Activated CD4-positive, alpha-beta memory T cell treated with anti-CD3 and anti-CD28 coated beads, Interleukin-2, amount 10 ng/mL, durations not matched to agents 7 days and 5 days (primary cell): ENCODE measurements around the gene MTG2. TPM values are rescaled to one million over a fixed set of nuclear protein-coding genes. Genes with fewer than 3 reads are reported as not detected.
"Not testable (repeated sequence)": the region's sequence is repeated elsewhere in the genome, so short reads cannot be mapped to it uniquely, and the experiment has no call there.

Experiments
- CTCF ChIA-PET: fragments of 350-600 bp; sonication (Branson Sonifier 250); formaldehyde crosslinking; loops from one replicate; lab custom pipeline; 2021; ENCODE audit warnings: antibody characterized with exemption, inconsistent platforms; lab: Charles Lee
- POLR2A ChIA-PET: fragments of 350-600 bp; sonication (Branson Sonifier 250); formaldehyde crosslinking; loops from one replicate; lab custom pipeline; 2021; ENCODE audit warnings: antibody characterized with exemption; lab: Charles Lee
- DNase-seq: peaks from one replicate; pipeline ENCODE4 v3.0.0-alpha.2; 2020
- H3K27ac Mint-ChIP-seq: one replicate; pipeline ENCODE4 v1.8.0; 2021; ENCODE audit warnings: mild to moderate bottlenecking, mixed read lengths
- H3K27me3 Mint-ChIP-seq: one replicate; pipeline ENCODE4 v1.8.0; 2021; ENCODE audit warnings: mixed read lengths
- H3K36me3 Mint-ChIP-seq: one replicate; pipeline ENCODE4 v1.8.0; 2021; ENCODE audit warnings: low read depth, mixed read lengths
- H3K4me1 Mint-ChIP-seq: one replicate; pipeline ENCODE4 v1.8.0; 2021; ENCODE audit warnings: mixed read lengths
- H3K4me3 Mint-ChIP-seq: one replicate; pipeline ENCODE4 v1.8.0; 2021; ENCODE audit warnings: mild to moderate bottlenecking, mixed read lengths
- H3K9me3 Mint-ChIP-seq: one replicate; pipeline ENCODE4 v1.8.0; 2021; ENCODE audit warnings: mixed read lengths
- total RNA-seq, 2 experiments: library from RNA; stranded (reverse); gene quantifications; one replicate each; pipeline ENCODE4 v1.2.3, GENCODE V29; 2021

The MTG2 gene
- total RNA-seq, 2 experiments from 2014 or later = 25.6 to 27.2 TPM

GRCh38 chr20:62148383-62148782 is 34.4 kb upstream of the MTG2 start:
- POLR2A ChIA-PET, H3K9me3 Mint-ChIP-seq, DNase-seq, CTCF ChIA-PET, H3K27me3 Mint-ChIP-seq, H3K27ac Mint-ChIP-seq, H3K4me3 Mint-ChIP-seq: not testable (repeated sequence)
- H3K4me1 Mint-ChIP-seq = peaks cover 24% of the 10 kb centered on the region
- H3K36me3 Mint-ChIP-seq = peaks cover 27% of the 10 kb centered on the region

- Mint-ChIP-seq H3K27ac (no peak overlapping the region), H3K4me1 (peaks cover 24% of the 10 kb centered on the region), H3K36me3 (peaks cover 33% of the 10 kb centered on the region), H3K4me3 (no peak overlapping the region), H3K9me3 (peaks cover 14% of the 10 kb centered on the region), H3K27me3 (no peaks in the 10 kb centered on the region)
- ChIA-PET POLR2A (no interaction called here), CTCF (no interaction called here)
- no peak for DNase-seq
Observed at GRCh38 chr20:62148908-62149314, 33.9 kb upstream of the MTG2 start.

- Mint-ChIP-seq H3K27me3 (no peaks in the 10 kb centered on the region), H3K4me3 (no peak overlapping the region), H3K27ac (no peak overlapping the region), H3K9me3 (peaks cover 17% of the 10 kb centered on the region), H3K4me1 (peaks cover 20% of the 10 kb centered on the region), H3K36me3 (peaks cover 38% of the 10 kb centered on the region)
- POLR2A ChIA-PET = no interaction called here
- no peak for DNase-seq
- CTCF ChIA-PET = no interaction called here
Observed at GRCh38 chr20:62149532-62150309, 33.1 kb upstream of the MTG2 start.

GRCh38 chr20:62150310-62150575 is 32.6 kb upstream of the MTG2 start:
- ChIA-PET CTCF (no interaction called here), POLR2A (no interaction called here)
- H3K36me3 Mint-ChIP-seq = peaks cover 38% of the 10 kb centered on the region

GRCh38 chr20:62151225-62151624 is 31.6 kb upstream of the MTG2 start:
- H3K4me1 Mint-ChIP-seq = peaks cover 5% of the 10 kb centered on the region
- peaks cover 17% of the 10 kb centered on the region for H3K9me3 Mint-ChIP-seq
- H3K4me3 Mint-ChIP-seq = no peak overlapping the region
- ChIA-PET CTCF (no interaction called here), POLR2A (no interaction called here)
- no peaks in the 10 kb centered on the region for H3K27me3 Mint-ChIP-seq
- H3K27ac Mint-ChIP-seq = no peak overlapping the region
- no peak for DNase-seq
- peaks cover 43% of the 10 kb centered on the region for H3K36me3 Mint-ChIP-seq

More at GRCh38 chr20:62150310-62150575, 32.6 kb upstream of the MTG2 start:
- H3K4me3 Mint-ChIP-seq = no peak overlapping the region
- no peaks in the 10 kb centered on the region for H3K27me3 Mint-ChIP-seq
- H3K27ac Mint-ChIP-seq = no peak overlapping the region
- peaks cover 15% of the 10 kb centered on the region for H3K4me1 Mint-ChIP-seq
- H3K9me3 Mint-ChIP-seq = peaks cover 17% of the 10 kb centered on the region
- no peak for DNase-seq

- CTCF ChIA-PET = no interaction called here
- POLR2A ChIA-PET = no interaction called here
- H3K27ac Mint-ChIP-seq = no peak overlapping the region
Observed at GRCh38 chr20:62151835-62152364, 30.9 kb upstream of the MTG2 start.

GRCh38 chr20:62155428-62156253 is 27.2 kb upstream of the MTG2 start:
- Mint-ChIP-seq H3K9me3 (peaks cover 17% of the 10 kb centered on the region), H3K4me1 (peaks cover 19% of the 10 kb centered on the region), H3K27me3 (no peaks in the 10 kb centered on the region), H3K27ac (no peak overlapping the region), H3K36me3 (peaks cover 49% of the 10 kb centered on the region), H3K4me3 (no peak overlapping the region)
- ChIA-PET CTCF (no interaction called here), POLR2A (interaction anchor here (0.7 kb wide), 1 partner anchor 89 kb away, joined by 3 read pairs; no protein-coding TSS in a partner anchor)
- no peak for DNase-seq

More at GRCh38 chr20:62151835-62152364, 30.9 kb upstream of the MTG2 start:
- no peaks in the 10 kb centered on the region for H3K27me3 Mint-ChIP-seq
- H3K4me3 Mint-ChIP-seq = no peak overlapping the region
- peaks cover 4% of the 10 kb centered on the region for H3K4me1 Mint-ChIP-seq
- H3K9me3 Mint-ChIP-seq = peaks cover 17% of the 10 kb centered on the region
- peaks cover 43% of the 10 kb centered on the region for H3K36me3 Mint-ChIP-seq
- no peak for DNase-seq

- H3K4me1 Mint-ChIP-seq = peaks cover 21% of the 10 kb centered on the region
- H3K9me3 Mint-ChIP-seq = peaks cover 17% of the 10 kb centered on the region
- peaks cover 53% of the 10 kb centered on the region for H3K36me3 Mint-ChIP-seq
- no peak overlapping the region for H3K4me3 Mint-ChIP-seq
- no peak overlapping the region for H3K27ac Mint-ChIP-seq
- CTCF ChIA-PET = interaction anchor here (0.8 kb wide), 1 partner anchor 96 kb away, joined by 3 read pairs; no protein-coding TSS in a partner anchor
- POLR2A ChIA-PET = interaction anchor here (0.7 kb wide), 1 partner anchor 90 kb away, joined by 3 read pairs; no protein-coding TSS in a partner anchor
- H3K27me3 Mint-ChIP-seq = no peaks in the 10 kb centered on the region
- DNase-seq = no peak
Observed at GRCh38 chr20:62156254-62156556, 26.6 kb upstream of the MTG2 start.

- Mint-ChIP-seq H3K4me1 (peaks cover 21% of the 10 kb centered on the region), H3K4me3 (no peak overlapping the region), H3K27me3 (no peaks in the 10 kb centered on the region), H3K27ac (no peak overlapping the region), H3K9me3 (peaks cover 17% of the 10 kb centered on the region), H3K36me3 (peaks cover 54% of the 10 kb centered on the region)
- peak; percentile 72 for DNase-seq
- CTCF ChIA-PET = interaction anchor here (0.8 kb wide), 1 partner anchor 97 kb away, joined by 3 read pairs; no protein-coding TSS in a partner anchor
- POLR2A ChIA-PET = interaction anchor here (0.7 kb wide), 1 partner anchor 90 kb away, joined by 3 read pairs; no protein-coding TSS in a partner anchor
Observed at GRCh38 chr20:62156592-62157386, 26.0 kb upstream of the MTG2 start.

GRCh38 chr20:62157387-62158087 is 25.3 kb upstream of the MTG2 start:
- Mint-ChIP-seq H3K27ac (no peak overlapping the region), H3K27me3 (no peaks in the 10 kb centered on the region), H3K4me1 (peaks cover 21% of the 10 kb centered on the region), H3K4me3 (no peak overlapping the region), H3K9me3 (peaks cover 14% of the 10 kb centered on the region), H3K36me3 (peaks cover 50% of the 10 kb centered on the region)
- POLR2A ChIA-PET = no interaction called here
- DNase-seq = no peak
- CTCF ChIA-PET = no interaction called here

GRCh38 chr20:62158088-62158400 is 24.8 kb upstream of the MTG2 start:
- H3K36me3 Mint-ChIP-seq = peaks cover 45% of the 10 kb centered on the region
- ChIA-PET POLR2A (no interaction called here), CTCF (no interaction called here)
- peaks cover 9% of the 10 kb centered on the region for H3K9me3 Mint-ChIP-seq
- H3K4me3 Mint-ChIP-seq = no peak overlapping the region
- H3K27ac Mint-ChIP-seq = no peak overlapping the region
- no peak for DNase-seq
- peaks cover 21% of the 10 kb centered on the region for H3K4me1 Mint-ChIP-seq
- H3K27me3 Mint-ChIP-seq = no peaks in the 10 kb centered on the region

GRCh38 chr20:62158541-62158940 is 24.3 kb upstream of the MTG2 start:
- Mint-ChIP-seq H3K4me1 (peaks cover 21% of the 10 kb centered on the region), H3K36me3 (peaks cover 40% of the 10 kb centered on the region), H3K9me3 (peaks cover 6% of the 10 kb centered on the region), H3K4me3 (no peak overlapping the region), H3K27ac (no peak overlapping the region), H3K27me3 (no peaks in the 10 kb centered on the region)
- DNase-seq = no peak
- ChIA-PET POLR2A (no interaction called here), CTCF (no interaction called here)
